IPS DF 6.9 (cell line): ENCODE results near the gene CFAP300.

Source experiments
- DNase-seq: peaks from one replicate; pipeline ENCODE4 v3.0.0-alpha.2; 2013; ENCODE audit warnings: low read depth, low spot score
- H3K27ac ChIP-seq: one replicate; pipeline ENCODE4 v1.5.1; 2013; ENCODE audit warnings: low read length, control low read depth
- H3K27me3 ChIP-seq: 2 replicates; pipeline ENCODE4 v1.6.1; 2013; ENCODE audit warnings: mild to moderate bottlenecking, low read length; ENCODE audit not compliant: control insufficient read depth, insufficient read depth
- H3K36me3 ChIP-seq: 2 replicates; pipeline ENCODE4 v1.6.1; 2013; ENCODE audit warnings: low read length; ENCODE audit not compliant: control insufficient read depth, insufficient read depth
- H3K4me1 ChIP-seq: 2 replicates; pipeline ENCODE4 v1.6.1; 2013; ENCODE audit warnings: low read length; ENCODE audit not compliant: control insufficient read depth, insufficient read depth
- H3K4me3 ChIP-seq: 2 replicates; pipeline ENCODE4 v1.5.1; 2013; ENCODE audit warnings: mild to moderate bottlenecking, low read length
- H3K9me3 ChIP-seq: 2 replicates; pipeline ENCODE4 v1.6.1; 2013; ENCODE audit warnings: low read length, inconsistent platforms; ENCODE audit not compliant: control insufficient read depth, insufficient read depth
- WGBS: extraction: QIAGEN DNeasy Blood & Tissue Kit; methylation state at CpG from one replicate; pipeline ENCODE4 v1.1.7; 2013; ENCODE audit warnings: mixed read lengths, missing lambda C conversion rate; ENCODE audit not compliant: insufficient read length, insufficient coverage; 5-methylcytosine and 5-hydroxymethylcytosine counted together

CFAP300 gene

DNA sequence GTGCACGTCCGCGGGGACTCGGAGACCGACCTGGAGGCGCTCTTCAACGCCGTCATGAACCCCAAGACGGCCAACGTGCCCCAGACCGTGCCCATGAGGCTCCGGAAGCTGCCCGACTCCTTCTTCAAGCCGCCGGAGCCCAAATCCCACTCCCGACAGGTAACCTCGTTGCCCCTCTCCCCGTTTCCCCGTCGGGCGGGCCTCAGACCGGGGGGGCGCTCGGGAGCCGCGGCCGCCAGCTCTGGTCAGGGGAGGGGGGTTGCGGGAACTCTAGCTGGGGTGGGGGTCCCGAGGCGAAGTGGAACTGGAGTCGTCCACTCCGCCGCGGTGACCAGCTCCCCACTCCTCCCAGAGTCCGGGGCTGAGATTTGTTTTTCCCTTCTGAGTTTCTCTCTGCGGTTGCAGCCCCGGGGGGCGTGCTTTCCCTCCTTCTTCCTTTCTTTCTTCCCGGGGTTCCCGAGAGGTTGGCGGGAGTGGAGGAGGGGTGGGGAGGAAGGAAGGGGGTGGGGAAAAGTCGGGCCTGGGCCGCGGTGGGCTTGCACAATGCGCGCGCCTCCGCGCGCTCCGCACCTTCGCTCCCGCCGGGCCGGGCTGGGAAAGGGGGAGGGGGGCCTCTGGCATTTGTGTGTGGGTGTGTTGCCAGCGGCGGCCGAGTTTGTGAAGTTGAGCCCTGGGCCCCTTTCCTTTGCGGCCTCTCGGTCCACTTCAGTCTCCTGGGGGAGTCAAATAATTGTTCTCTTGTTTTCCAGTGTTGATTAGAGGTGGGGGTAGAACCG, 64.0 kb downstream of the CFAP300 start:
- Histone ChIP-seq H3K36me3 (no peaks in the 10 kb centered on the region), H3K4me1 (peaks cover 3% of the 10 kb centered on the region; the same call in 1 of the 2 replicates), H3K9me3 (no peaks in the 10 kb centered on the region), H3K27me3 (no peaks in the 10 kb centered on the region), H3K27ac (no peak overlapping the region), H3K4me3 (peak overlapping the region; percentile 97)
- WGBS, result no CpG with 5 or more reads among the region's 61 CpGs
- DNase-seq, result no peak

DNA sequence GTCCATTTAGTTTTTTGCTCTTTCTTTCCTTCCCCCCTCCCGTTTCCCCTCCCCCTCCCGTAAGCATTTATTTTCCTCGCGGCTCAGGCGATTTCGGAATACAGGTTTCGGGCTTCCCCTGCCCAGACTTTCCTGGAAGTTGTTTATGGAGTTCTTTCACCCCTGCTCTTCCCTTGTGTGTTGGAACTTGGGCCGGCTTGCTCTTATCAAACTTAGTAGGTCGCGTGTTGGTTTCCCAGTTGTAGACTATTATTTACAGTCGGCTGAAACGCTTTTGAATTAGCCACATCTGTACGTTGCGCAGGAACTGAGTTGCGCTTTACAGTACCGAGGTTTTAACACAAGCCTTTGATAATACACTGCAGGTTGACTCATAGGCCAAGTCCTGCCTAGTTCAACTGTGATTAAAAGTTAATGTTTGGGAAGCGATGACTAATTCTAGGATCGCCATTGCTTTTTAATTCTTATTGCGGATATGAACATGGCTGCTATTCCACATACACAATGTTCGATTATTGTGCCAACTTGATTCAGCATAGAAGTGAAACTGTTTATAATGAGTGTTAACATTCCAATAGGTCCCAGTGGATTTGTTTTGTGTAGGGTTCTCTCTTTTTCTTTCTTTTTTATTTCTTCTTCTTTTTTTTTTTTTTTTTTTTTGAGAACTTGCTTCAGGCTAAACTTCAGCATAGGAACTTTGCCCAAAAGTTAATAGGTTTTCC, 64.7 kb downstream of the CFAP300 start:
- Histone ChIP-seq H3K4me3 (peak overlapping the region; percentile 97; the same call in 1 of the 2 replicates), H3K27me3 (no peaks in the 10 kb centered on the region), H3K9me3 (no peaks in the 10 kb centered on the region), H3K36me3 (no peaks in the 10 kb centered on the region), H3K4me1 (peaks cover 3% of the 10 kb centered on the region; the same call in 1 of the 2 replicates), H3K27ac (peak overlapping the region; percentile 28)
- DNase-seq, result no peak
- no CpG with 5 or more reads among the region's 20 CpGs for WGBS

DNA sequence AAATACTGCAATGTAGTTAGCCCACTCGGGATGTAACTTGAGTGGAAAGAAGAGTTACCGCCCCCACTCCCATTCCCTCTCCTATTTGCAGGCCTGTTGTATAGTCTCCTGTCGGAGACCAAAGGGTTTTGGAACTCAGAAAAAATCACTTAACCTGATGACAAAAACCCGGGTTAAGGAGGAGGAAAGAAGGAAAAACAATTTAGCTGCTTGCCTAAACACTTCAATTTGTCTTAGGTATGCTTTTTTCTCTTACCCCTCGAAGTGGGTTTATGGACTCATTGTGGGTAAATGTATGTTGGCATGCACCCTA, 65.2 kb downstream of the CFAP300 start:
- no peak for DNase-seq
- no CpG with 5 or more reads among the region's 5 CpGs for WGBS
- Histone ChIP-seq H3K36me3 (no peaks in the 10 kb centered on the region), H3K4me3 (peak overlapping the region; percentile 36; the same call in 1 of the 2 replicates), H3K9me3 (no peaks in the 10 kb centered on the region), H3K27ac (no peak overlapping the region), H3K27me3 (no peaks in the 10 kb centered on the region), H3K4me1 (peaks cover 3% of the 10 kb centered on the region; the same call in 1 of the 2 replicates)

DNA sequence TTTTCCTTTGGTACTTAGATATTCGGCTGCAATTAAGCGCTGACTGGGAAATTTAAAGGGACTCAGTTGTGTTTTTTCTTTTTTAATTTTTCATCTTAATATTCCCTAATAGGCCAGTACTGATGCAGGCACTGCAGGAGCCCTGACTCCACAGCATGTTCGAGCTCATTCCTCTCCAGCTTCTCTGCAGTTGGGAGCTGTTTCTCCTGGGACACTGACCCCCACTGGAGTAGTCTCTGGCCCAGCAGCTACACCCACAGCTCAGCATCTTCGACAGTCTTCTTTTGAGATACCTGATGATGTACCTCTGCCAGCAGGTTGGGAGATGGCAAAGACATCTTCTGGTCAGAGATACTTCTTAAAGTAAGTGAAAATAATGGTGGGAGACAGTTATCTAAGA, 66.8 kb downstream of the CFAP300 start:
- no peak overlapping the region for H3K4me3 ChIP-seq
- H3K36me3 ChIP-seq, result no peaks in the 10 kb centered on the region
- peaks cover 3% of the 10 kb centered on the region; the same call in 1 of the 2 replicates for H3K4me1 ChIP-seq
- DNase-seq, result no peak
- H3K27ac ChIP-seq, result no peak overlapping the region
- WGBS, result no CpG with 5 or more reads among the region's 4 CpGs
- no peaks in the 10 kb centered on the region for H3K27me3 ChIP-seq
- H3K9me3 ChIP-seq, result no peaks in the 10 kb centered on the region

DNA sequence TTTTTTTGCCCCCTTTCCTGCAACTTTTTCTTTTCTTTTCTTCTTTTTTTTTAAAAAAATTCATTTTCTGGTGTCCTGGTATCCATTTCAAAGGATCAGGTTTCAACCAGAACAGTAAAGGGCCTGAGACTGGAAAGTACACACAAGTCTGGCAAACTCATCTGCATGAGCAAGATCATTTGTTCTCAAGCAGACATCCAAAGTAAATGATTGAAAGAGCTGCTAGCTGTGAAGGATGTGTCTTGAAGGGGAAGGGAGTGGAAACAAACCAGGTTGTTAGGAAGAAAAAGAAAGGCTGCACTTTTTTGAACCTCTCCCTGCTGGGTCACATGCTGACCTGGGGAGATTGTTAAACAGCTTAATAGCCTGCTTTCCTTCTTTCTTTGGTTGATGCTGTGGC, 68.3 kb downstream of the CFAP300 start:
- Histone ChIP-seq H3K27ac (no peak overlapping the region), H3K4me1 (peaks cover 3% of the 10 kb centered on the region; the same call in 1 of the 2 replicates), H3K9me3 (no peaks in the 10 kb centered on the region), H3K4me3 (no peak overlapping the region), H3K36me3 (no peaks in the 10 kb centered on the region), H3K27me3 (no peaks in the 10 kb centered on the region)
- no peak for DNase-seq

DNA sequence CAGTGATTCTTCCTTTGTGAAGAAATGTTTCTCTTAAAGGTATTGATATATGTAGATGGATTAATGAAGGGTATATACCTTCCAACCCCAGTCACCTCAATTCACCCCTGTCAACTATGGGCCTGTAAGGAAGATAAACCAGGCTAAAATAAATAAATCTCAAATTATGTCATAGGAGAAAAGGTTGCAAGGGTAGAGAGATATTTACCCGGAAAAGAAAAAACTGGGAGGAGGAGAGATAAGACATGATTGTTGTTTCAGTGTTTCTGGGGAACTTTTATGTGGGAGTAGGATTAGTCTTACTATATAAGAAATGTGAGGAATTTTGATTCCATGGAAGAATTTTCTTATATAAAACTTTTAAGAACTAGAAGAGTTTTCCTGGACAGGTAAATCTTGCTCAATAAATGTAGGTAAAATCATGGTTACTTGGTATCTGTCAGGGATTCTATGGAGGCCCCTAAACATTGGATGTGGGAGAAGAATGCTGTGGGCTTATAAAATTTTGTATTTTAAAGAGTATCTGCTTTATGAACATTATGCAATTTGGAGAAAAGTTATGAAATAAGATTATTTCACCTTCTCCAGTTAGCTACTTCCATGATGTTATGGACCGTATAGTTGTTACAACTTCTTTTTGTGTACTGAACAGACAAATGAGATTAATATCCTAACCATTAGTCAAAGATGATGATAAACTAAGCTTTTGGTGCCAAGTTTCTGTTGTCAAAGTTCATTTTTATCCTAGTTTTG, 69.4 kb downstream of the CFAP300 start:
- no peaks in the 10 kb centered on the region for H3K9me3 ChIP-seq
- H3K4me3 ChIP-seq, result no peak overlapping the region
- H3K36me3 ChIP-seq, result no peaks in the 10 kb centered on the region
- no CpG with 5 or more reads among the region's 2 CpGs for WGBS
- peaks cover 3% of the 10 kb centered on the region for H3K4me1 ChIP-seq
- no peak for DNase-seq
- H3K27ac ChIP-seq, result no peak overlapping the region
- no peaks in the 10 kb centered on the region for H3K27me3 ChIP-seq

DNA sequence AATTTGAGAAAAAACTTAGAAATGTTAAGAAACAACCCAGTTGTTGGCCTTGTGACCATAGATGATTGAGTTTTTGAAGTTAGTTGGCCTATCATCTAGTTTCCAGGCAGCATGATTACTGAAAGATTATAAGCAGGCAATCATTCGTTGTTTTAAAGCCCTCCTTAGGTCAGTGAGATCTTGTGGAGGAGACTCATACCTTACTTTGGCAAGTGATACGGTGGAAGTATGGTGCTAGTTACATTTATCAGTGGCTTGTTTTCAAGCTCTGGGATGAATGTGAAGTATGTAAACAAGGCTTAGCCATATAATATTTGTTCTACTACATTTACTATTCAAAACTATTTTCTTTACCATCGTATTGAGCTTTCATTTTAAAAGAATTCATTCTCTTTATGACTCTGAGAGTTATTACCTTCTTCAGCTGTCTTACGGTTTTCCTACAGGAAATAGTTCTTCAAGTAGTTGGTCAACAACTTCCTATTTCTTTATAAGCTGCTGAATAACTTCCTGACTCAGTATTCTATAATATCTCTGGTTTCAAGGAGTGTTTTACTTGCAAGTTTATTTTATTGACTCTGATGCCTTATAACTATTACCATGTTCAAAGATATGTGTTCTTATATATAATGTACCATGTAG, 70.4 kb downstream of the CFAP300 start:
- peaks cover 3% of the 10 kb centered on the region for H3K4me1 ChIP-seq
- no peak for DNase-seq
- H3K9me3 ChIP-seq, result no peaks in the 10 kb centered on the region
- no peaks in the 10 kb centered on the region for H3K27me3 ChIP-seq
- H3K4me3 ChIP-seq, result no peak overlapping the region
- H3K36me3 ChIP-seq, result no peaks in the 10 kb centered on the region
- WGBS, result no CpG with 5 or more reads among the region's 4 CpGs
- no peak overlapping the region for H3K27ac ChIP-seq

DNA sequence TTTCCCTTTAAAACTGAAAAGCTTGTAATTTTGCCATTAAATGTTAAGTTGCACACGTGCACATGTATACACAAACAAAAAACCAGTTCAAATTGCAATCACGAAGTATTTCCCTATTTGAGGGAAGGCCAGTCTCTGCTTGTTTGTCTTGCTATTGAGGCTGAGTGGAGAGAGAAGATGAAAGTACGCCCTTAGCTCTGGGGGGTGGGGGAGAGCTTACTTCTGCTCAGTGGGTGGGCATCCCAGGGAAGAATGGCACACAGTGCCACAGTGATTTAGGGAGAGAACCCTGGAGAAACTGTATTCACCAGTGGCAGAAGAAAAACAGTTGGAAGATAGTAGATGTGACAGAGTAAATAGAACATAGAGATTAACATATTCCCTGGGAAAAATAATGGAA, 71.7 kb downstream of the CFAP300 start:
- Histone ChIP-seq H3K9me3 (no peaks in the 10 kb centered on the region), H3K27ac (no peak overlapping the region), H3K4me3 (no peak overlapping the region), H3K4me1 (peaks cover 3% of the 10 kb centered on the region), H3K36me3 (no peaks in the 10 kb centered on the region), H3K27me3 (no peaks in the 10 kb centered on the region)
- DNase-seq, result no peak
- WGBS, result no CpG with 5 or more reads among the region's 3 CpGs

DNA sequence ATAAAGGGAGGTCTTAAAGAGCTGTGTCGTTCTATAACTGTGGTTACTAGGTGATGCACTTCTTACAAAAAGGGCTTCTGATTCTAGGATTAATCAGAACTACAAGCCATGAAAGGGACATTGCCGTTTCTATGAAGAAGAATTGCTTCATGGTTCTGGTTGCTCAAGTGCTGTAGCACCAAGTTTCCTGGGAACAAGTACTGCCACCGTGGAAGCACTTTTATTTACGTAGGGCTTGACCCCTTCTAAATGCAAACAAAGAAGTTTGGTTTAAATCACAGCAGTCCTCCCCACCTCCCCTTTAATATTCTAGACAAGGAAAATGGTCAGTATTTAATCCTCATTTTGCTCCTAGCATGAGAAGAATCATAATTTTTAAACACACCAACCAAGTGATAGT, 72.8 kb downstream of the CFAP300 start:
- WGBS, result no CpG with 5 or more reads among the region's 4 CpGs
- Histone ChIP-seq H3K27me3 (no peaks in the 10 kb centered on the region), H3K27ac (no peak overlapping the region), H3K4me3 (no peak overlapping the region), H3K9me3 (no peaks in the 10 kb centered on the region), H3K36me3 (no peaks in the 10 kb centered on the region), H3K4me1 (no peaks in the 10 kb centered on the region; the same call in none of the 2 replicates)
- DNase-seq, result no peak

DNA sequence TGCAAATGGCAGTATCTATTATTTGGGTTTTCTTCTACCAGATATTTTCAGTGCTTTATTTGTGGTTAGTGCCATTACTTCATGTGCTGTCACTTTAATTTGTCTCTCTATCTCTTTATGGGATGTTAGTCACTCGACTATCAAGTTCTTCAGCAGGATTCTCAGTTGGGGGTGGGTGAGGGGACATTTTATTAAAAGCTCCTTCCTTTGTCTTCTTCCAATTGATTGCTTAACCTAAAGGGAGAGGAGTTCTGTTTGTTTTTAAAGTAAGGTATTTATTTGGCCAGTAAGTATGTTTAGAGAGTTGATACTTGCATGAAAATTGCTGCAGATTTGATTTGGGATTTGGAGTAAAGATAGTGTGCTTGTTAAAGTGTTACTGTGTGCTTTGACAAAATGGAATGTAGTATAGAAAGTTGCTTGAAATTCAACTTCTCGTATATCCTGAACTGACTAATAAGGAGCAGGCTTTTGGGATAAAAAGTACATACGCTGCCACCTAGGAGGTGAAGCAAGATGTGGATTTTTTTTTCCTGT, 73.3 kb downstream of the CFAP300 start:
- no CpG with 5 or more reads among the region's 3 CpGs for WGBS
- no peaks in the 10 kb centered on the region; the same call in none of the 2 replicates for H3K4me1 ChIP-seq
- H3K36me3 ChIP-seq, result no peaks in the 10 kb centered on the region
- no peak overlapping the region for H3K27ac ChIP-seq
- H3K27me3 ChIP-seq, result no peaks in the 10 kb centered on the region
- no peak for DNase-seq
- no peak overlapping the region for H3K4me3 ChIP-seq
- no peaks in the 10 kb centered on the region for H3K9me3 ChIP-seq
